ENCODE results near the gene PSAP.

Gene PSAP

GRCh38 chr10:71845410-71846405 lies 5.3 kb downstream of the PSAP start:
- DNase-seq (ENCODE audit: low read depth in 4 of 4, low spot score in 1 of 4), result no peak

GRCh38 chr10:71844695-71845094 lies 6.4 kb downstream of the PSAP start:
- no peak for DNase-seq (ENCODE audit: low read depth in 4 of 4, low spot score in 1 of 4)

DNA sequence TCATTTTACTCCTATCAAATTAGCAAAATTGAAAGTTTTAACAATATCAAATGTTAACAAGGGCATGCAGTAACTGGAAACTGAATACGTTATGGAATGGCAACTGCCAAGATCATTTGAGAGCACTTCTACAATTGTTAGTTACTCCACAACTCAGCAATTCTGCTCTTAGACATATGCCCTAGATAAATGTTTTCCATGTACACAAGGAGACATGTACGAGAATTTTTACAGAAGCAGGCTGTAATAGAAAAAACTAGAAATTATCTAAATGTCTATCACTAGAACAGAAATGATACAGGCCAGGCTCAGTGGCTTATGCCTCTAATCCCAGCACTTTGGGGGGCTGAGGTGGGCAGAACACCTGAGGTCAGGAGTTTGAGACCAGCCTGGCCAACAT lies 7.0 kb downstream of the PSAP start:
- no peak for DNase-seq (ENCODE audit: low read depth in 4 of 4, low spot score in 1 of 4)

GRCh38 chr10:71842856-71843686 lies 8.0 kb downstream of the PSAP start:
- no peak for DNase-seq (ENCODE audit: low read depth in 4 of 4, low spot score in 1 of 4)

- no peak for DNase-seq (ENCODE audit: low read depth in 4 of 4, low spot score in 1 of 4)
Observed at GRCh38 chr10:71842422-71842821, 8.6 kb downstream of the PSAP start.

DNA sequence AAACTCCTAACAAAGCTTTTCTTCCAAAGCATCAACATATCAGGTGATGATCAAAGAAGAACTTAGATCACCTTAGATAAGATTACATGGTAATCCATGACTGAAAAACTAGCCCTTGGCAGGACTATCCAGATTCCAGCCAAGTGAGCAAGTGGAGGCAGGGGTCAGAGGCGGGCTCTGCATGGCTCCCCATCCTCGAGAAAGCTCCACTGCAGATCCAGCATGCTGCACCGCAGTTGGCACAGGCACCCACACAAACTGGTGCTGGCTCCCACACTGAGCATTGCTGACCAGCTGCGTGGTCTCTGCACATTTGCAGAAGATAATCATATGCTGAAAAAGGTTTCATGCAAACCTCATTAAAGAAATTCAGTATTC lies 10.1 kb downstream of the PSAP start:
- no peak for DNase-seq (ENCODE audit: low read depth in 4 of 4, low spot score in 1 of 4)

- no peak for DNase-seq (ENCODE audit: low read depth in 4 of 4, low spot score in 1 of 4)
Observed at GRCh38 chr10:71840177-71840957, 10.7 kb downstream of the PSAP start.

GRCh38 chr10:71838264-71839211 lies 12.5 kb downstream of the PSAP start:
- DNase-seq (ENCODE audit: low read depth in 4 of 4, low spot score in 1 of 4), result no peak

- DNase-seq (ENCODE audit: low read depth in 4 of 4, low spot score in 1 of 4), result no peak
Observed at GRCh38 chr10:71837098-71837827, 13.8 kb downstream of the PSAP start.

GRCh38 chr10:71836596-71836974 lies 14.5 kb downstream of the PSAP start:
- DNase-seq (ENCODE audit: low read depth in 4 of 4, low spot score in 1 of 4), result no peak

GRCh38 chr10:71835671-71836595 lies 15.1 kb downstream of the PSAP start:
- DNase-seq (ENCODE audit: low read depth in 4 of 4, low spot score in 1 of 4), result no peak

- no peak for DNase-seq (ENCODE audit: low read depth in 4 of 4, low spot score in 1 of 4)
Observed at GRCh38 chr10:71834343-71834674, 16.7 kb downstream of the PSAP start.

DNA sequence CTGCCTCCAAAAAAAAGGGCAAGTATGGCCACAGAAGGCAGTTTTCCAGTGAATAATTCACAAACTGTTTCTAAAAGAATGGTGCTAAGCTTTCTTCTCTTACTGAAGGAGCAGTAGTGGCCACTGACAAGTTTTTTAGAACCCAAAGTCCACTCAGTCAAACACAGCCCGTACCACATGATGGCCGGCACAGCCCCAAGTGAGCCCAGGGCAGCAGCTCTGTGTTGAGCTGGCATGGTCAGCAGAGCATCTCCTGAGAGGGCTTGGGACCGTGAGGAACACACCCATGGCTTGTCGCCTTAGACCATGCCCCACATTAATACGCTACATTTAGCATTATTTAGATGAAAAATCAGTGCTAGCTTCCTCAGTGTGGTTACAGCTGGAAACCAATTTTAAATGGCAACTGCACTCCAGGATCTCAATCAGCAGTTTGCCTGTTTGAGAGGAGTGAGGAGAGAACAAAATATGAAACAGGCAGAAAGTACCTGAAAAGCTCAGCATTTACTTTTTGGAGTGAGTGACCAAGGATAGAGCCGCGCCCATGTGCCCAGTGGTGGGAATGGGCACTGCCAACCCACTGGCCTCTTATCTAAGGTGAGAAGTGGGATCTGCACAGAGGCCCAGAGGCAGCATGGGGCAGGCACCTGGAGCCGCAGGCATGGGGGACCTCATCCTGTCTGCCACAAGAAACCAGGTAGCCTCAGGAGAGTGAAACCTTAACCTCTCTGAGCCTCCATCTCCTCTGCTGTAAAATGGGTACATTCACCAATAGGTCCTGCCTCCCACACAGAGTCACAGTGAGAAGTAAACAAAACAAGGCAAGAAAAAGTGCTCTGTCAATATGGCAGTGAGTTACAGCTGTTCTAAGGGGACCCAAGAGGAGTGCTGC lies 17.4 kb downstream of the PSAP start:
- no peak for DNase-seq (ENCODE audit: low read depth in 4 of 4, low spot score in 1 of 4)

- DNase-seq (ENCODE audit: low read depth in 4 of 4, low spot score in 1 of 4), result no peak
Observed at GRCh38 chr10:71832967-71833366, 18.1 kb downstream of the PSAP start.

GRCh38 chr10:71831646-71832552 lies 19.2 kb downstream of the PSAP start:
- DNase-seq (ENCODE audit: low read depth in 4 of 4, low spot score in 1 of 4), result no peak

DNA sequence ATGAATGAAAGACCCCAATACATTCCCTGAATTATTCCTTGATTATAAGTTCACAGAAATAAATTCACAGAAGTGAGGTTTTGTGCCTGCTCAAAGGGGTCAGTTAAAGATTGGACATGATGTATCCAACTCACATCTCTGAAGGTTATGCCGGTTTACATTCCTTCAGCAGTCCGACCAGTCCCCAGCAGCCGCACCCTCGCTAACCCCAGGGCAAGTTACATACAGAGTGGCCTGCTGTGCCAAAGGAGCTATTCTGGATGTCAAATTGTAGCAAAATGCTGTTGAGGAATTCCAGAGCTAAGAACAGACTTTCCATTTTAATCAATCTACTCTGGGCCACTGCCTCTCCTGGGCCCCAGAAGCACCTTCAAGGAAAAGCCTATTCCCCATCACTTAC lies 20.3 kb downstream of the PSAP start:
- no peak for DNase-seq (ENCODE audit: low read depth in 4 of 4, low spot score in 1 of 4)

GRCh38 chr10:71829896-71830295 lies 21.2 kb downstream of the PSAP start:
- no peak for DNase-seq (ENCODE audit: low read depth in 4 of 4, low spot score in 1 of 4)

Measured in stimulated activated CD4-positive, alpha-beta T cell treated with anti-CD3 and anti-CD28 coated beads, Interleukin-1b, Interleukin-23, amount 100 ng/mL, for 24 hours (primary cell).